Stimulated activated CD4-positive, alpha-beta T cell treated with anti-CD3 and anti-CD28 coated beads, Interleukin-2, amount 100 ng/mL, for 48 hours (primary cell): ENCODE results near the gene POLD4.

Experiments used
- DNase-seq, 2 donors: peaks; one replicate each; pipeline ENCODE4 v3.0.0-alpha.2; 2020

The POLD4 gene

GRCh38 chr11:67314218-67314617 is 39.1 kb downstream of the POLD4 start:
- DNase-seq, result no peak

DNA sequence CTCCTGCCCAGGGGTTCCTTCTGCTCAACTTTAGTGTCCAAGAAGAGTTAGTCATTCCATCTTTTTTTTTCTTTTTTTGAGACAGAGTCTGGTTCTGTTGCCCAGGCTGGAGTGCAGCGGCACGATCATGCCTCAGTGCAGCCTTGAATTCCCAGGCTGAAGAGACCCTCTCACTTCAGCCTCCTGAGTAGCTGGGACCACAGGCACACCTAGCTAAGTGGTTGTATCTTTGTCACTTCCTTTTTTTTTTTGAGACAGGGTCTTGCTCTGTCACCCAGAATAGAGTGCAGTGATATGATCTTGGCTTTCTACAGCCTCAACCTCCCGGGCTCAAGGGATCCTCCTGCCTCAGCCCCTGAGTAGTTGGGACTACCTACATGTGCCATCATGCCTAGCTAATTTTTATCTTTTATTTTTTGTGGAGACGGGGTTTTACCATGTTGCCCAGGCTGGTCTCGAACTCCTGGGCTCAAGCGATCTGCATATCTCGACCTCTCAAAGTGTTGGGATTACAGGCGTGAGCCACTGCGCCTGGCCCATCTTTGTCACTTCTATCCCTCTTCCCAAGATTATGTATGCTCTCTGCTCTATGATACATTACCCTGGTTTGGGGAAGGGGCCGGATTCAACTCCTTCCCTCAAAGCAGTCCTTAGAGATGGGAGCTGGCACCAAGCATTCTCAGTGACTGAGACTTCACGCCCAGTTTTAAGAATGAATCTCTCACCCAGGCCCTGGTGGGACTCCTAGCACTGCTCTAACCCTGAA is 40.0 kb downstream of the POLD4 start:
- no peak for DNase-seq

DNA sequence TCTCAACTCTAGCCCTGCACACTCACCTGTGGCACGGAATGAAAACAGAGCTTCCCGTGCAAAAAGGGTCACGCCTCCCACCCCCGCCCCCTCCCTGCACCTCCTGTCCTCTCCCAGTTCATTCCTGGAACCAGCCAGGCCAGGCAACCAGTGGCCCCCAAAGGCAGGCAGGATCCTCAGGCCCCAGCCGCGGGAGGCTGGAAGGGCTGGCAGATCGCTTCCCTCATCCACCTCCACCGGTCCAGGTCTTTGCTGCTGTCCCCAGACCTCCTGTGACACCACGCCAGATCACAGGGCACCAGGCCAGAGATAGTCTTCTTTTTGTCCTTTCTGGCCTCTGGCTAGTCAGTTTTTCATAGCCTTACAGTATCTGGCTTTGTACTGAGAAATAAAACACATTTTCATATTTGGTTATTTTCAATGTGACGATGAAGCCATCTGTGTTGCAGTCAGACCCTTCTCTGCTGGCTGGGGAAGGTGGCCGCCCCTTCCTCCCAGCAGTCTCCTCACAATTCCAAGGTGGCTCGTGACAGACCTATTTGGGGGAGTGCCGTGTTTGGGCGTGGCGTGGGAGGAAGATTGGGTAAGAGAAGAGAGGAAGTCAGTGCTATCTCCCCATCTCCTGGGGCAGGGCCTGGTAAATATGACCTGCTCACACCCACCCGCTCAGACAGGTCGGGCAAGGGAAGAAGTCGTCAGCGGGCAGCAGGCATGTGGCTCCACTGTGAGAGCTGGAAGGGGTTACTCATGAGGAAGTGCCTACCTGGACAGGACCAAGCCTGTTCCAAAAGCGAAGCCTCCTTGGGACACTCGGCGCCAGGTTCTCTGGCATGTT is 40.9 kb downstream of the POLD4 start:
- DNase-seq, result no peak

- no peak for DNase-seq
These were observed 41.7 kb downstream of the POLD4 start for GRCh38 chr11:67311556-67312082.

DNA sequence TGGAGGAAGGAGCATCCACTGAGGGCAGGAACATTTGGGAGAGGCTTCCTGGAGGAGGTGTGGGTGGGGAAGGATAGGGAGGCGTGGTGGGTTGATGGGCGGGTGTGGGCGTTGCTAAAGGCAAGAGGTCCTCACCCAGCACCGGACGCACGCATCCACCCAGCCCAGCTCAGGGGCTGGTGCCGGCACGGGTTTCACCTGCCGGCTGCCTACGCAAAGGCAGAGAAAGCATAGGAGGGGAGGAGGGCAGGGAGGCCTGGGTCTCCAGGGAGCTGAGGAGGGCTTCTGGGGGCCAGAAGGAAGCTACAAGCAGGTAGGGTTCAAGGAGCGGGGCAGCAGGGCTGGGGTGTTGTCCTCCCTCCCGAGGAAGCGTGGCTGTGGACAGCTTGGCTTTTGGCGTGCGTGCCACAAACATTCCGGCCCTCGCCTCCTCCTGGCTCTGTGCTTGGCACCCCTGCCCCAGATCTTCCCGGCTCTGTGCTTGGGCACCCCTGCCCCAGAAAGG is 42.2 kb downstream of the POLD4 start:
- no peak for DNase-seq

DNA sequence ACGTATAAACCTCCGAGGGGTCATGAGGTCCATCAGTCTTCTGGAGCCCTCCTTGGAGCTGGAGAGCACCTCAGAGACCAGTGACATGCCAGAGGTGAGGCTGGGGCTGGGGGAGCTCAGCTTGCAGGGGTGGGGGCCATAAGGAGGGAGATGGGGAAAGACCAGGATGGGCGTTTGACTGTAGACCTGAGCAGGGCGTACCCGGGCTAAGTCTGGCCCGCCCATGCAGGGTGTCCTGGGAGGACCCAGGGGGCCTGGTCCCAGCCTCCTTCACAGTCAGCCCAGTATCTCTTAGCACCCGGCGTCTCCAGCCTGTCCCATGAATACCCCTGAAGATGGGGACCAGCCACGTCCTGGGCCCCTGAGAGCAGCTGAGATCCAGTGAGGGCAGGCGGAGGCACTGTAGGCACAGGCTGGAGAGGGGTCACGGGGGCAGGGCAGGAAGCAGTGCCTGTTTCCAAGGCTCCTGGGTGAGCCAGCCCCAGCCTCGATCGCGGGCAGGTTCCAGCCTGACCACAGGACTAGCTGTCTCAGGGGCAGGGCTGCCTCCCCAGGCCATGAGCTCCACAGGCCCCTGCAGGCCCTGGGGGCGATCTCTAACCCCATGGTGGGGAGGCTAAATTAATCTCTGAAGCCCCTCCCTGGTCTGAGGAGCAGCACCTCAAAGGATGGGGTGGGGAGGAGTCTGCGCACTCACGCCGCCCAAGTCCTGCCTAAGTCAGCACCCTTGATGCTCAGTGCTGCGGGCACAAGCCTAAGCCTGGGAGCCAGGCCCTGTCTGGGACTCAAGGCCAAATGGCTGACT is 42.9 kb downstream of the POLD4 start:
- no peak for DNase-seq

- no peak for DNase-seq
These were observed 43.7 kb downstream of the POLD4 start for GRCh38 chr11:67309661-67310061.

DNA sequence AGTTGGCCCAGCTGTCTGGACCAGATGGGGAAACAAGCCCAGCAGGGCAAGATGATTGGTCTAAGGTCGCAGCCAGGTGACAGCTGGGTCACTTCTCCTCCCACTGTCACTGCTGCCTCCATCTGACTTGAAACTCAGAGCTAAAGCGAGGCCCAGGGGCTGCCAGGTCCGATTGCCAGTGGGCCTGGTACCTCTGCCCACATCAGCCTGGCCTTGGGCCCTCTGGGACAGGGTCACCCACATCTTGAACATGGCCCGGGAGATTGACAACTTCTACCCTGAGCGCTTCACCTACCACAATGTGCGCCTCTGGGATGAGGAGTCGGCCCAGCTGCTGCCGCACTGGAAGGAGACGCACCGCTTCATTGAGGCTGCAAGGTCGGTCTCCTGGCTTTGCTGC is 44.2 kb downstream of the POLD4 start:
- no peak for DNase-seq

- no peak for DNase-seq
These were observed 45.1 kb downstream of the POLD4 start for GRCh38 chr11:67308031-67308866.

DNA sequence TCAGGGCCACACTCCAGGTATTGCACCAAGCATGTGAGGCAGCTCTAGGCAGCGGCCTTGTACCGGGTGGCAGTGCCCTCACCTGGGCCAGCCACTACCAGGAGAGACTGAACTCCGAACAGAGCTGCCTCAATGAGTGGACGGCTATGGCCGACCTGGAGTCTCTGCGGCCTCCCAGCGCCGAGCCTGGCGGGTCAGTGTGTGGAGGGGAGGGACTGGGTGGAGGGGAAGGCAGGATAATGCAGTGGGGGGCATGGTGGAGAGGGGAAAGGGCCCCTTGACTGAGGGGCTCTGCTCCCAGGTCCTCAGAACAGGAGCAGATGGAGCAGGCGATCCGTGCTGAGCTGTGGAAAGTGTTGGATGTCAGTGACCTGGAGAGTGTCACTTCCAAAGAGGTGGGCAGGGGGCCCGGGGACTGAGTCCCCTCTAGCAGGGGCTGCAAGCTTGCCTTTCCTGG is 45.8 kb downstream of the POLD4 start:
- DNase-seq, result no peak

DNA sequence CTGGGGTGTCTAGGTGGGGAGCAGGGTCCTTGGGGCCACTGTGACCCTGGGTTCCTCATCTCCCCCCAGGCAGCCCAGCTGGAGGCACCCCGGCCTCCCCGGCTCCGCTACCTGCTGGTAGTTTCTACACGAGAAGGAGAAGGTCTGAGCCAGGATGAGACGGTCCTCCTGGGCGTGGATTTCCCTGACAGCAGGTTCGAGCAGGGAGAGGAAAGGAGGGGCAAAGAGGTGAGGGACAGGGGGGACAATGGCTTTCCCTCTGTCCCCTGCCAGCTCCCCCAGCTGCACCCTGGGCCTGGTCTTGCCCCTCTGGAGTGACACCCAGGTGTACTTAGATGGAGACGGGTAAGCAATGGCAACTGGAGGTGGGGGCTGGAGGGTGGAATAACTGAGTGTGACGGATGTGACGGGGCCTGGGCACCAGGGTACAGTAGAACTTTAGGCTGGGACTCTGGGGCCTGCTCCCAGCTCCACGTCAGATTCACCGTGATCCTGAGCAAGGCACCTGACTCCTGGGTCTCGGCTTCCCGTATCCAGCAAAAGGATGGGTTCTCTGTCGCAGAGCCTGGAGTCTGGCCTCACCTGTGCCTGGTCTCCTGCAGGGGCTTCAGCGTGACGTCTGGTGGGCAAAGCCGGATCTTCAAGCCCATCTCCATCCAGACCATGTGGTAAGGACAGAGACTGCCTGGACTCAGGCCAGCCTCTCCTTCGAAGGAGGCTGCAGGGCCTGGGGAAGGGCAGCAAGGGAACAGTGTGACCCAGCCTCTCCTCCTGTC is 46.4 kb downstream of the POLD4 start:
- no peak for DNase-seq

- DNase-seq, result no peak
These were observed 48.7 kb downstream of the POLD4 start for GRCh38 chr11:67304511-67305113.

- no peak for DNase-seq
These were observed 49.4 kb downstream of the POLD4 start for GRCh38 chr11:67303835-67304411.

DNA sequence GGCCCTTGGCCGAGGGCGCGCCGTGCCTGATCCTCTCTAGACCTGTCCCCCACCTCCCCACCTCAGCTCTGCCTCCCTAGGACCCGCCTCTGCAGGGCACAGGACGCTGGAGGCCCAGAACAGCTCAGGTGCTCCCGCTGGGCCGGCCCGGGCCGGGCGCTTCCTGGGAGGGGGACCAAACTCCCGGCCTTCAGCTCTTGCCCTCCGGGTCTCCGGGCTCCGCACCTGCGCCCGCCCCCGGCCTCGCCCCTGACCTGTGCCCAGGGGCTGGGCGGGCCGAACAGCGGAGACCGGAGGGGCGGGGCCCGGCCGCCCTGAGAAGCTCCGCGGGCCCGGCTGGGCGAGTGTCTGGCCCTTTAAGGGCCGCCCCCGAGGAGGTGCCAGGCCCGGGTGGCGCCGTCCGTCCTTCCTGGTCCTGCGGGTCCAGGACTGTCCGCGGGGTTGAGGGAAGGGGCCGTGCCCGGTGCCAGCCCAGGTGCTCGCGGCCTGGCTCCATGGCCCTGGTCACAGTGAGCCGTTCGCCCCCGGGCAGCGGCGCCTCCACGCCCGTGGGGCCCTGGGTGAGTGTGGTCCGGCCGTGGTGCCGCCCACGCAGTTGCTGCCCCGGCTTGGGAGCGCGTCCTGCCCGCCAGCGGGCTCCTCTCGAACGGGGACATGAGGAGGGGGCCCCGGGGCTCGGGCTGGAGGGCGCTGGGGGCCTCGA is 50.1 kb downstream of the POLD4 start, which contains the start of gene SSH3:
Gene SSH3, plus strand, starts transcription at position 399 of the 703 bp plus-strand sequence. Its CDS starts 96 bp downstream, at position 495.
- DNase-seq, result peak in 1 of 2 donors; percentile 49

DNA sequence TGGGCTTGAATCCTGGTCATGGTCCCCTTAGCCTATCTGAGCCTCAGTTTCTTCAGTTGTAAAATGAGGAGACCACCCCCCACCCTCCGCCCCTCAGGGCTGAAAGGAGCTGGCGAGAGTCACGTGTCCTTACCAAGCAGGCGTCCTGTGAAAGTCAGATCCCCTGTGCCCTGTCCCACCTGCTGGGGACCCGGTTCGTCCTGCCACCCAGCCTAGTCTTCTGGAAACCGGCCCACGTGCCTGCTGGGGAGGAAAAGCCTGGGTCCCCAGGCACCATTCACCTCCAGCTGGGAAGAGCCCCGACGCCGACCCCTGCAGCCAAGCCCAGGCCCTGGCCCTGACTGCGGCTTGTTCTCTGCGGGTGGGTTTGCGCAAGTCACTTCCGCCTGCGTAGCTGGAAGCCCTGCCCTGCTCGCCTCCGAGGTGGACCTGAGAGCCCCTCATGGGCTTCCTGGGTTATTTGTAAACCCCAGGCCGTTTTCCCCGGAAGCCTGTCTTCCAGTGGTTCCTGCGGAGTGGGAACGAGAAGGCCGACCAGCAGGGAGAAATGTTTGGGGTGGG is 50.7 kb downstream of the POLD4 start:
- DNase-seq, result no peak

GRCh38 chr11:67301951-67302516 is 51.3 kb downstream of the POLD4 start:
- DNase-seq, result no peak

DNA sequence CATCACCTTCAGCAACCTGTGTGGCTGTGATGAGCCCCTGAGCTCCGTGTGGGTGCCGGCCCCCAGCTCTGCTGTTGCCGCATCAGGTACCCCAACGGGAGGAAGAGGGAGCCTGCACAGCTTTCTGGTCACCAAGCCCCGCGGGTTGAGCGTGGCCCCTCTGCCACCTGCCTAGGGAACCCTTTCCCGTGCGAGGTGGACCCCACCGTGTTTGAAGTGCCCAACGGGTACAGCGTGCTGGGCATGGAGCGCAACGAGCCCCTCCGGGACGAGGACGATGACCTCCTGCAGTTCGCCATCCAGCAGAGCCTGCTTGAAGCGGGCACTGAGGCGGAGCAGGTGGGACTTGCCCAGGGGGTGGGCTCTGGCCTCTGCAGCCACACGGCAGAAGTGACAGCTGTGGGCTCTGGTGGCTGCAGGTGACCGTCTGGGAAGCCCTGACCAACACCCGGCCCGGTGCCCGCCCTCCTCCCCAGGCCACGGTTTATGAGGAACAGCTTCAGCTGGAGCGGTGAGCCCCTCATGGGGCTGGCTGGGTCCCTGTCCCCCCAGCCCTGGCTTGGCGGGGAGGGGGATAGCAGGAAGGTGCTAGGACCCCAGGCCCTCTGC is 51.9 kb downstream of the POLD4 start:
- no peak for DNase-seq
